Measurements from ENCODE around the gene SEC61B.

DNA sequence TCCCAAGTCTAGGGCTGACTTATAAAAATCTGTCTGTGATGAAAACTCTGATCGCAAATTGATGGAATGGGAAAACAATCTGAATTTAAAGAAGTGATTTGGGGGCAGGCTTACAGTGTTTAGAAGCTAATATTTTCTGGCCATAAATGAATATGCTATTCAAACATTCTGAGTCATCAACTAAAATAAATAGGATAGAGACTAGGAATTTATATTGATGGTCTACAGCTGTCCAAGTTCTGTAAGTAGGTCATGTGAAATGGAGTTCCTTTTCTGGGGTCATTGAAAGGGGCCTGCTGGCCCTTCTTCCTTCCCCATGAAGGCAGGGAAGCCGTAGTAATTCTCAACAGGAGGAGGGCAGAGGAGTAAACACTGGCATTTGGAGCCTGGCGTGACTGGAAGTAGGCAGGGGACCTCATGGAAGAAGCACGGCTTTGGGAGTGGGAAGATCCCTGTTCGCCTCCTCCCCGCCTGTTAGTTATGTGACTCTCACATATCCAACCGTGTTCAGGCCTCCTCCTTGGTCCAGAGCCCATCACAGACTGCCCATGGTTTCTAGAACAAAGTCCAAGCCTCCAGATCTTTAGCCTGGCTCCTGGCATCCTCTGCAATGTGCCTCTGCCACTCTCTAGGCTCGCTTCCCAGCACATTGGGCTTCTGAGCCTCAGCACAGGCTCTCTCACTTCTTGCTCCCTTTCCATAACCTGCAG lies 32.0 kb upstream of the SEC61B start:
- TF ChIP-seq POLR2A (IDR thresholded peaks at IDR 0.05) = no peak
- TF ChIP-seq, protein P1, sequence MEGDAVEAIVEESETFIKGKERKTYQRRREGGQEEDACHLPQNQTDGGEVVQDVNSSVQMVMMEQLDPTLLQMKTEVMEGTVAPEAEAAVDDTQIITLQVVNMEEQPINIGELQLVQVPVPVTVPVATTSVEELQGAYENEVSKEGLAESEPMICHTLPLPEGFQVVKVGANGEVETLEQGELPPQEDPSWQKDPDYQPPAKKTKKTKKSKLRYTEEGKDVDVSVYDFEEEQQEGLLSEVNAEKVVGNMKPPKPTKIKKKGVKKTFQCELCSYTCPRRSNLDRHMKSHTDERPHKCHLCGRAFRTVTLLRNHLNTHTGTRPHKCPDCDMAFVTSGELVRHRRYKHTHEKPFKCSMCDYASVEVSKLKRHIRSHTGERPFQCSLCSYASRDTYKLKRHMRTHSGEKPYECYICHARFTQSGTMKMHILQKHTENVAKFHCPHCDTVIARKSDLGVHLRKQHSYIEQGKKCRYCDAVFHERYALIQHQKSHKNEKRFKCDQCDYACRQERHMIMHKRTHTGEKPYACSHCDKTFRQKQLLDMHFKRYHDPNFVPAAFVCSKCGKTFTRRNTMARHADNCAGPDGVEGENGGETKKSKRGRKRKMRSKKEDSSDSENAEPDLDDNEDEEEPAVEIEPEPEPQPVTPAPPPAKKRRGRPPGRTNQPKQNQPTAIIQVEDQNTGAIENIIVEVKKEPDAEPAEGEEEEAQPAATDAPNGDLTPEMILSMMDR (IDR thresholded peaks at IDR 0.05) = no peak

Data from right lobe of liver (tissue), 4 donors.